ENCODE measurements around the gene NFYB.
A peak's percentile ranks its signal among the peaks of the same experiment; 100 is the strongest.
"Not testable (repeated sequence)": the region's sequence is repeated elsewhere in the genome, so short reads cannot be mapped to it uniquely, and the experiment has no call there.

The NFYB gene

DNA sequence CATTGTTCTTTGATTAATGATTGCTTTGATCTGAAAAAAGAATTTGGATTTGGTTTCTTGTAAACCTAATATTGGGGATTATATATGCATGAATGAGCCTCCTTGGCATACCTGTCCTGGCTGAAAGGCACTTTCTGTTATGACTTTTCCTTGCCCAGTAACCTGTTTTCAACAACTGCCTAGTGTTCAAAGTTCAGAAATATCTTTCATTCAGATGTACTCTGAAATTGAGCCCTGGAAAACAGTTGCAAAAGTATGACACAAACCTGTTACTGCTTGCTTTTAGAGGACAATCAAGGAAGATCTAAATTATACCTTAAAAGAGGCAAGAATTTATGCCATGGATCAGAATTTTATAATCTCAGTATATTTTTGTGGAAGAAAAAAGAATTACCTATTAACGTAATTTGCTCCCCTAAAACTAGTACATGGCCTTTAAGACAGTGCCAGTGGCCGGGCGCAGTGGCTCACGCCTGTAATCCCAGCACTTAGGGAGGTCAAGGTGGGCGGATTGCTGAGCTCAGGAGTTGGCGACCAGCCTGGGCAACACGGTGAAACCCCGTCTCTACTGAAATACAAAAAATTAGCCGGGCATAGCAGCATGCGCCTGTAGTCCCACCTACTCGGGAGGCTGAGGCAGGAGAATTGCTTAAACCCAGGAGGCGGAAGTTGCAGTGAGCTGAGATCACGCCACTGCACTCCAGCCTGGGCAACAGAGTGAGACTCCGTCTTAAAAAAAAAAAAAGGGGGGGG, 23.0 kb downstream of the NFYB start:
- not testable (repeated sequence) for DNase-seq (ENCODE audit: low spot score)

DNA sequence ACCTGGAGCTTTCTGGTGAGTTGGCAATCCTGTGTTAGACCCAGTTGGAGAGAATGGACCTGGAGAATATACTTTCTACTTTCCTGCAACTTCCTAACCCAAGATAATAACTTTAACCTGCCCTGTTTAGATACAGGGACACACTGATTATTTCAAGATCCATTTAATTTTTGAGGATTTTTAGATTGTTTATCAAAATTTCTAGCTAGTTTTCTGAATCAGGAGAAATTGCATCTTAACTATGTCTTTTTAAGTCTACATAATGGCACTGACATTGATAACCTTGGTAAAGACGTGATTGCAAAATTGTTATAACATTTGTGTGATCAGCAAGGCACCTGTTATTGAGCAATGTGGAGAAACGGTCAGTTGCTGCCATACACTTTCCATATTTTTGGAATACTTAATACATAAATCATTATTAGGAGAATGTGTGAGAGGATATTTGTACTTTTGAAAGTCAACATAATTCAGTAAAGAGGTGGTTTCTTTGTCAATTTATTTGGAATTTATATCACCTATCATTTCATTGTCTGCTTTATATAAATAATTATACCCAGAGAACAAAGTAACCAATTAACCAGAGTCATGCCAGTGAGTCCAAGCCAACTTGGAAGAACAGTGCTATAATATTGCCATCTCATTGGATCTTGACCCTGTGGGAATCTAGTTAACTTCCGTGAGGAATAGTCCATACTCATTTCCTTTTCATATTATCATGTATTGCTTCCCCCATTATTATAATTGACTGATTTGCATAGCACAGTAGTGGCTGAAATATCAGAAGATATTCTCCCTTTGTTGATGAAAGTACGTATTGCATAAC, 28.4 kb downstream of the NFYB start:
- DNase-seq (ENCODE audit: low spot score), result no peak

DNA sequence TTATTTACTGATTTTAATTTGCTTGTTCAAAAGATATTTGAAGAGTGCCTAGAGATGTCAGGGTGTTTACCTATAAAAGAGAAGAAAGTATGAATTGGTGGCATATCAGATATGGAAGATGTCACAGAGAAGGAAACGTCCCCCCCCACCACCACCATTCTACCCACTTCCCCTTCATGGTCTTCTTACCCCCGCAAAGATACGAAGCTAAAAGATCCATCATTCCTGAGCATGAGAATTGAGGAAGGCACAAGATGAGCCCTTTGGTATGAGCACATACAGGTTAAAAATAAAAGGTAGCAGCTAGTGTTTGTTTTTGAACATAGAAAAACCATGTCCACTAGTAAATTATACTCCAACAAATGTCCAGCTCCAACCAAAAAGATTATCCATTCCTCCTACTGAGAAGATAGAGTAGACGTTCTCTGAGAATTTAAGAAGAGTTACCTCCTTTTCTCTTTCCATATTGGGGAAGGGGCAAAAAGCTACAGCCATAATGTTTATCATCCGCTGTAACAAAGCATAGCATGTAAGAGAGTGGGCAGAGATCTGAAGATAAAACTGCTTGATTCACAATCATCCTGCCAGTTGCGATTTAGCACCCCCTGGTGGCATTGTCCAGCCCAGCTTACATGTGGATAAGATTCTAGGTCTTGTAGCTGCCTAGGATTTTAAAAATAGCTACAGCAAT, 29.1 kb downstream of the NFYB start:
- peak; percentile 74 for DNase-seq (ENCODE audit: low spot score)

DNA sequence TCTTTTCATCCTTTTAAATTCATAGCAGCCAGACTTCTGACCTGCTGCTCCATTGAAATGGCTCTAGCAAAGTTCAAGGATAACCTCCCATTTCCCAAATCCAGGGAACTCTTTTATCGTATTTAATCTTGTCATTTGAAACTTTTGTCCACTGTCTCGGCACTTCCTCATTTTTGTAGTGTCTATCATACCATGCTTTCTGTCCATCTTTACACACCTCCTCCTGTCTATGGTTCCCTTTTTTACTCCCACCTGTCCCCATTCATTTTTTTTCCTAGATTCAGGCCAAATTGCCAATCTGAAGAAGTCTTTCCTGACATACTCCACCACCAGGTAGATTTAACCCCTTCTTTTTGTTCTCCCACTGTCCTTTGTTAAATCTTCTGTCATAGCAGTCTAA, 31.0 kb downstream of the NFYB start:
- DNase-seq (ENCODE audit: low spot score), result no peak

DNA sequence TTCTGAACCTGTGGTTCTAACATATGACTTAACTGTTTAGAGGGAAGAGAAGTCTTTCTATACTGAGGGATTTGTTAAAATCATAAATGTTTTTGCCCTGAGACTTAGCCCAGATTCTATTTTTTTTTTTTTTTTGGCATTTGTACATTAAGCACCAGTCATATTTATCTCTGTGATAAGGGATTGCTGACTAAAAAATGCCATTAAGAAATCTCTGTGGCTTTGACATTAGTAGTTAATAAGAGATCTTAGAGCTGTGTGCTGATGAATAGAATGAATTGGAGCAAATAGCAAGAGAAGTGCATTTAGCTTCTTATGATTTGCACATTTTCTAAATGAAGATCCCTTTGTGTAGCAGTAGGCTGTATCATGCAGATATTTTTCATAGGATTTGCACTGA, 32.5 kb downstream of the NFYB start:
- no peak for DNase-seq (ENCODE audit: low spot score)

DNA sequence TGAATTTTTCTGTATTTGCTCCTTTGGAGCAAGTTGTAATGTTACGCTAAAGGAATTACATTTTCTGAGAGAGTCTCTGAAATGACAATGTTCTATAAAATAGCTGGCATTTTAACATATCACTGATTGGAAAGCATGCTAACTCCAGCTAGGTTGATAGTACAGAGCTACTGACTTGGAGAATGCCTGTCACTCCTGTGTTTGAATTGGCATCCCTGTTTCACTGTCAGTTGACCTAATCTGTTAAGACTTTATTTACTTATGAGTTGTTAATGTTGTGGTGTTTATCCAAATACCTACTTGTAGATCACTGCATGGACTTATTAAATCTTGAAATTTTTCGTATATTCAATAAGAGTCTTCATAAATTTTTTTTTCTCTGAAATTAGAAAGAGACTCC, 40.1 kb downstream of the NFYB start:
- DNase-seq (ENCODE audit: low spot score), result no peak

DNA sequence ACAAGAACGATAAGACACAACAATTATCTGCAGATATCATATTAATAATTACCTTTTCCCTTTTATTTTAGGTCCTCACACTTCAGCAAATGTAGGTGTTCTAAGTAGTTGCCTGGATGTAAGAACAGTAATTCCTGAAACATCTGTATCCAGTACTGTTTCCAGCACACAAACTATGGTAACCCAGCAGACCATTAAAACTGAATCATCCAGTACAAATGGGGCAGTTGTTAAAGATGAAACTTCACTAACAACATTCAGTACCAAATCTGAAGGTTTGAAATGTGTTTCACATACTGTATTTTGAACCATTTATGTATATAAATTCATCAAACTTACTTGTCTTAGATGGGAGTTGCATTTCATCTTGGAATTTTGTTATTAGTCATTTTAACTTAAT, 42.7 kb downstream of the NFYB start:
- no peak for DNase-seq (ENCODE audit: low spot score)

DNA sequence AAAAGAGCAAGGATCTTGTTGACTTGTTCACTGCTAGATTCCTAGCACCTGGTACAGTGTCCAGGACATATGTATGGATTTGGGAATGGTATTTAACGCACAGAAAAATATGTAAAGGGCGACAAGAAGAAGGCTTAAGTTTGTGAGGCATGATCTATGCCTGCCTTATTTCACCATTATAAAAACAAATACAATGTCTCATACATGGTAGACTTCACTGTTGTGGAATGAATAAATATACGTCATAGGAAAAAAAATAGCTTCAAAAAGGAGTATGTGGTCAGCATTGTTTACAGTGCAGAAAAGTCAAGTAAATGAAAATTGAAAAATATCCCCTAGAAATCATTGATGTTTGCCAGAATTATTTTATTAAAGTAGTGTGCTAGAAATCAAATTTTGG, 43.7 kb downstream of the NFYB start:
- no peak for DNase-seq (ENCODE audit: low spot score)

DNA sequence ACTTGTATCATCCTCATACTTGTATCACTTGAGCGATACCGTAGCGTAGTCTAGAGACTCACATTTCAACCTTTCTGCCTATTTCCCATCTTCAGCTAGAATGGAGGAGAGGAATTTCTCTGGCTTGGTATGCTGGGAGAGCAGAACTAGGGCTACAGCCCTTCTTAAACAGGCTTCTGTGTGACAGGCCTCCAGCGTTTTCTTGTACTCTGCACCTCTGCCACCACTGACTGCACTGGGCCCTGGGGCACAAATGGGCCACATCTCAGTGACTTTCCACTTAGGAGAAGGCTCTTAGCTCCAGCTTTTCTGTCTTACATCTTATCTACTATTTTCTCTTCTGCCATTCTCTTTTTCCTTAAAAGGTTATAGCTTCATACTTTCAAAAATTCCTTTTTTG, 46.9 kb downstream of the NFYB start:
- no peak for DNase-seq (ENCODE audit: low spot score)

DNA sequence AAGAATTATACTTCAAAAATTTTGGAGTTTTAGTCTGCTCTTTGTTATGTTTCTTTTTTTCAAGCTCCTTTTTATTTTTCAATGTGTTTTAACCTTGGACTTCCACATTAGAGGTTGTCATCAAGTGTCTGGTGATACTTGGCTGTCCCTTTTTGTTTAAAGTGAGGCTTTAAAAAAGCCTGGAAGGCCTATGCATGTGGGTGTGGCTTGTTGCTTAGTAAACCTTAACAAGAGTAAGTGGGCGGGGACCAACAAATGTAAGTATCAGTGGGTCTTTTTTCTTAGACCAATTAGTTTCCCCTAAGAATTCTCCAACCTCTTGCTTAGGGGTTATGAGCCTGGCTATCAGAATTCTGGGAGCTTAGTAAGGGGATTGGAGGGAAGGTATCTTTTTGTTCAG, 47.3 kb downstream of the NFYB start:
- DNase-seq (ENCODE audit: low spot score), result no peak

DNA sequence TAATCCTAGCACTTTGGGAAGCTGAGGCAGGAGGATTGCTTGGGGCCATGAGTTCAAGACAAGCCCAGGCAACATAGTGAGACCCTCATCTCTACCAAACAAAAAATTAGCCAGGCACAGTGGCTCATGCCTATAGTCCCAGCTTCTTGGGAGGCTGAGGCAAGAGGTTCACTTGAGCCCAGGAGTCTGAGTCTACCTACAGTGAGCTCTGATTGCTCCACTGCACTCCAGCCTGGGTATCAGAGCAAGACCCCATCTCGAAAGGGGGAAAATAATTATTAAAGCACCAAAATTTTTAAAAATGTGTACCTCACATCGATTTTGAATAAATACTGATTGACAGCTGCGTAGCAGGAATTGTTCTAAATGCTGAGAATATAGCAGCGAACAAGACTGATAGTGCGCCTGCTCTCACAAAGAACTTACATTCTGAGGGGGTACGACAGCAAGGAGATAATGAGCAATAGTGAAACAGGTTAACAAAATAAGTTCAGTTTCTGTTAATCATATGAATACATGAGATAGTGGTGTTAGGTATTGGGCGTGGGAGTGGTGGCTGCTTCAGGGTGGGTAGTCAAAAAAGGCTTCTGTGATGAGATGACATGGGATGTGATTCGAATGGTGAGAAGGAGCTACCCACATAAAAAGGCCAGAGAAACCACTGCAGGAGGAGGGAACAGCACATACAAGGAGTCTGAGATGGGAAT, 54.1 kb downstream of the NFYB start:
- DNase-seq (ENCODE audit: low spot score), result no peak

DNA sequence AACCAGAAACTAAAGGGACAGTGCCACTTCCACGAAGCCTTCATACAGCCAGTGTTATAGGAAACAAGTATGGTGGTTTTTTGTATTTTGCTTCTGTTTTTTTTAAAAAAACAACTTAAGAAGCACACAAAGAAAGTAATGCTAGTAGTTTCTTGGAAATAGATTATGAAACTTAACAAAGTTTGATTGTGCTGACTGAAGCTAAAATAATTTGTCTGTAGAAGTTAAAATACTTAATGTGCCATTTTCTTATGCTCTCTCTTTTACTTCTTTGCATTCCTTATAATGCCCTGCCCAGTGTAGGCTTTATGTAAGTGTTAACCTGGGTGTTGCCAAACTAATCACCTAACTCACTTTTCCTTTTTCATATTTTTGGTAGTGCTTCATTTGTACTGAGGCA, 57.2 kb downstream of the NFYB start:
- no peak for DNase-seq (ENCODE audit: low spot score)

DNA sequence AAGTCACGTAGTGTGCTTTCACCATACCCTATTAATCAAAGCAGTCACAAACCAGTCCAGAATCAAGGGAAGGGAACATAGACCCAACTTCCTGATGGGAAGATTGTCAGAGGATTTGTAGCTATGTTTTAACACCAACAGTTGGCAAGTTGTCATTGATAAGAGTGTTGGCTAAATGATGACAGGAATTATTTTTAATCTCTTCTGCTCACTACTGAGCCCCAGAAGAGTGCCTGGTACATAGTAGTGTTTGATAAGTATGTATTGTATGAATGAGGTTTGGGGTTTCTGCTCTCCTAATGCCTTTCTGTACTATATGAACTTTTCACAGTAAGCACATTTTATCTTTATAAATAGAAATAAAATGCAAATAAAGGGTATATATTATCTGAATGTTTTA, 59.0 kb downstream of the NFYB start:
- DNase-seq (ENCODE audit: low spot score), result no peak

DNA sequence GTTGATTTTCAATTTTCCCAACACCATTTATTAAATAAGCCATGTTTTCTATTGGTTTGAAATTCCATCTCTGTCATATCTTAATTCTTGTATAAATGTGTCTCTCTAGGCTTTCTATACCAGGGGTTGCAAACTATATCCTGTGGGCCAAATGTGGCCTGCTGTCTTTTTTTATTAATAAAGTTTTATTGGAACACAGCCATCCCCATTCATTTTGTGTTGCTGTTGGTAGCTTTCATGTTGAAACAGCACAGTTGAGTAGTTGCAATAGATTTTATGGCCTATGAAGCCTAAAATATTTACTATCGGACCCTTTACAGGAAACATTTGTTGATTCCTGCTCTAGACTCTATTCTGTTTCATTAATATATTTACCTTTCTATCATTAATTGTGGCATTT, 64.3 kb downstream of the NFYB start:
- no peak for DNase-seq (ENCODE audit: low spot score)

DNA sequence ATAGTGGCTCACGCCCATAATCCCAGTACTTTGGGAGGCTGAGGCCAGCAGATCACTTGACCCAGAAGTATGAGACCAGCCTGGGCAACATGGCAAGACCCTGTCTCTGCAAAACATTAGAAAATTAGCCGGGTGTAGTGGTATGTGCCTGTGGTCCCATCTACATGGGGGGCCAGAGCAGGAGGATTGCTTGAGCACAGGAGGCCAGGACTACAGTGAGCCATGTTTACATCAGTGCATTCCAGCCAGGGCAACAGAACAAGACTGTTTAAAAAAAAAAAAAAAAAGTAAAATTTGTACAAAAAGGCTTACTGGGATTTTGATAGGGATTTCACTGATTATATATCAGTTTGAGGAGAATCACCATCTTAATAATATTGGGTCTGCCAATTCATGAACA, 65.9 kb downstream of the NFYB start:
- no peak for DNase-seq (ENCODE audit: low spot score)
